B cell (primary cell): Measurements from ENCODE around the gene PARG. TPM values are rescaled to one million over a fixed set of nuclear protein-coding genes. Genes with fewer than 3 reads are reported as not detected.

Experiments
- ATAC-seq: fragments of 200-7000 bp; cut with Tn5 transposase; one replicate; pipeline ENCODE4 v1.10.0; 2021; ENCODE audit warnings: low read depth, mild to moderate bottlenecking, moderate number of reproducible peaks, moderate library complexity
- CTCF ChIA-PET: fragments of 350-600 bp; sonication (Branson Sonifier 250); formaldehyde crosslinking; loops from one replicate; lab custom pipeline; 2021; ENCODE audit warnings: antibody characterized with exemption, inconsistent platforms; lab: Charles Lee
- POLR2A ChIA-PET: fragments of 350-600 bp; sonication (Branson Sonifier 250); formaldehyde crosslinking; loops from one replicate; lab custom pipeline; 2021; ENCODE audit warnings: antibody characterized with exemption; lab: Charles Lee
- DNase-seq: peaks from one replicate; pipeline ENCODE4 v3.0.0; 2013
- H2AFZ ChIP-seq: 2 replicates; pipeline ENCODE4 v1.6.1; 2012; ENCODE audit warnings: mild to moderate bottlenecking, low read depth, low read length; ENCODE audit not compliant: insufficient read depth, poor library complexity, severe bottlenecking
- H3K27ac ChIP-seq, 2 donors: 1 replicate in 1 of 2; 2 replicates in 1 of 2; pipeline ENCODE4 v1.5.1; 2012 to 2013; ENCODE audit warnings: low read length in 2 of 2, mild to moderate bottlenecking in 2 of 2, moderate library complexity in 1 of 2
- H3K27me3 ChIP-seq, 4 experiments: fragments of 200-600 bp in 1 of 4; sonication (generic) in 1 of 4; replicated peaks in 1 of 4; 1 replicate in 2 of 4; 2 replicates in 2 of 4; pipeline versions ENCODE4 v1.6.1 to v1.7.0; 2013 to 2016; ENCODE audit warnings: low read length in 3 of 4, mild to moderate bottlenecking in 2 of 4, mixed read lengths in 1 of 4, moderate library complexity in 1 of 4; ENCODE audit not compliant: insufficient read depth in 4 of 4, control insufficient read depth in 3 of 4; ENCODE audit errors: control extremely low read depth in 1 of 4
- H3K36me3 ChIP-seq, 2 experiments: replicated peaks in 1 of 2; 1 replicate in 1 of 2; 2 replicates in 1 of 2; pipeline versions ENCODE4 v1.6.1 to v1.7.1; 2013; ENCODE audit warnings: low read length in 1 of 2; ENCODE audit not compliant: insufficient read depth in 2 of 2, control insufficient read depth in 1 of 2; ENCODE audit errors: control extremely low read depth in 1 of 2, extremely low read depth in 1 of 2
- H3K4me1 ChIP-seq, 2 donors: fragments of 200-600 bp in 1 of 2; sonication (generic) in 1 of 2; 1 replicate in 1 of 2; 2 replicates in 1 of 2; pipeline versions ENCODE4 v1.5.1 to v1.6.1; 2013 to 2017; ENCODE audit warnings: low read length in 2 of 2; ENCODE audit not compliant: control insufficient read depth in 2 of 2, insufficient read depth in 2 of 2
- H3K4me2 ChIP-seq: replicated peaks from 2 replicates; pipeline ENCODE3; 2012; ENCODE audit warnings: mild to moderate bottlenecking, low read depth, low read length; ENCODE audit not compliant: poor library complexity, severe bottlenecking
- H3K4me3 ChIP-seq, 5 experiments: fragments of 200-600 bp in 1 of 5; sonication (generic) in 1 of 5; 1 replicate in 3 of 5; 2 replicates in 2 of 5; pipeline versions ENCODE4 v1.5.1 to v1.7.0; 2011 to 2016; ENCODE audit warnings: low read length in 4 of 5, mild to moderate bottlenecking in 4 of 5, low read depth in 2 of 5, control low read depth in 1 of 5, moderate library complexity in 1 of 5; ENCODE audit not compliant: insufficient read depth in 1 of 5; ENCODE audit errors: control extremely low read depth in 1 of 5, extremely low read depth in 1 of 5
- H3K79me2 ChIP-seq: fragments of 200-600 bp; sonication (generic); one replicate; pipeline ENCODE4 v1.6.0; 2016; ENCODE audit warnings: low read length; ENCODE audit not compliant: control insufficient read depth, insufficient read depth
- H3K9ac ChIP-seq: fragments of 200-600 bp; sonication (generic); 2 replicates; pipeline ENCODE4 v1.6.1; 2017; ENCODE audit warnings: mild to moderate bottlenecking, low read length, moderate library complexity
- H3K9me3 ChIP-seq, 3 donors: one replicate each; pipeline versions ENCODE4 v1.6.1 to v1.7.1; 2013; ENCODE audit warnings: low read length in 2 of 3; ENCODE audit not compliant: control insufficient read depth in 2 of 3, insufficient read depth in 1 of 3; ENCODE audit errors: control extremely low read depth in 1 of 3
- H4K20me1 ChIP-seq: 2 replicates; pipeline ENCODE4 v1.6.0; 2012; ENCODE audit warnings: mild to moderate bottlenecking, low read length; ENCODE audit not compliant: insufficient read depth, control insufficient read depth, poor library complexity, severe bottlenecking
- H3K27ac Mint-ChIP-seq: one replicate; pipeline ENCODE4 v1.8.0; 2021; ENCODE audit warnings: mixed read lengths
- H3K27me3 Mint-ChIP-seq: one replicate; pipeline ENCODE4 v1.8.0; 2021; ENCODE audit warnings: mixed read lengths
- H3K4me1 Mint-ChIP-seq: one replicate; pipeline ENCODE4 v1.8.0; 2021; ENCODE audit warnings: mixed read lengths
- H3K4me3 Mint-ChIP-seq: one replicate; pipeline ENCODE4 v1.8.0; 2021; ENCODE audit warnings: mixed read lengths
- H3K9me3 Mint-ChIP-seq: one replicate; pipeline ENCODE4 v1.8.0; 2022; ENCODE audit warnings: mixed read lengths; ENCODE audit not compliant: insufficient read depth
- EZH2 ChIP-seq: IDR thresholded peaks from 2 replicates; pipeline ENCODE4 v1.6.1; 2012; ENCODE audit warnings: borderline replicate concordance, low read depth, mild to moderate bottlenecking, moderate library complexity, low read length; ENCODE audit not compliant: insufficient read depth, poor library complexity, severe bottlenecking
- WGBS: methylation state at CpG from one replicate; pipeline ENCODE4 v1.1.5; 2013; ENCODE audit warnings: missing lambda C conversion rate; ENCODE audit not compliant: insufficient coverage; 5-methylcytosine and 5-hydroxymethylcytosine counted together
- intact Hi-C: fragments of 100-400 bp; cut with micrococcal nuclease; formaldehyde crosslinking; loops from one replicate; pipeline ENCODE4 v1.10.0; 2022
- polyA plus RNA-seq: library from polyadenylated mRNA; depleted of rRNA; stranded (reverse); fragments of >200 nt; gene quantifications from 2 replicates; pipeline ENCODE4 v1.2.3, GENCODE V29; 2012
- total RNA-seq, 2 donors: library from RNA; stranded (reverse); fragments of 120-200 nt in 1 of 2; gene quantifications; 1 replicate in 1 of 2; 2 replicates in 1 of 2; pipeline versions ENCODE4 v1.2.3 to v1.2.4, GENCODE V29; 2013 to 2022
- TF ChIP-seq, protein P1 (sequence below): fragments of 200-600 bp; IDR thresholded peaks from one replicate; pipeline ENCODE4 v1.8.0; 2022; ENCODE audit warnings: antibody characterized with exemption, mild to moderate bottlenecking

The PARG gene
- total and polyA plus RNA-seq, 2 donors (not counting 1 experiment from before 2014, with no cell fraction given), result 8.5 to 47.9 TPM

DNA sequence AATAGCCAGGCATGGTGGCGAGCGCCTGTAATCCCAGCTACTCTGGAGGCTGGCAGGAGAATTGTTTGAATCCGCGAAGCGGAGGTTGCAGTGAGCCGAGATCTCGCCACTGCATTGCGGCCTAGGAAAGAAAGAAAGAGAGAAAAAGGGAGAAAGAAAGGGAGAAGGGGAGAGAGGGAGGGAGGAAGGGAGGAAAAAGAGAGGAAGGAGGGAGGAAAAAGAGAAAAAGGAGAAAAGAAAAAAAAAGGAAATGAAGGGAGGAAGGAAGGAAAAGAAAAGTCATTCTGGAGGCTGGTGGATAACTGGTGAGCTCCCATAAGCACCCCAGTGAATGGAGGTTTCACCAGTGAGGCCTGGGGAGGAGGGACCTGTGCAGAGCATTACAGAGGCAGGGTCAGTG is 172.1 kb downstream of the PARG start:
- Histone ChIP-seq H4K20me1 (no peaks in the 10 kb centered on the region), H3K4me1 (no peaks in the 10 kb centered on the region), H3K9me3 (peaks cover 0 to 11% (median 3%) of the 10 kb centered on the region in 3 donors), H3K27ac (no peak overlapping the region), H3K4me2 (no peak overlapping the region), H3K4me3 (no peak overlapping the region), H2AFZ (no peak overlapping the region), H3K36me3 (no peaks in the 10 kb centered on the region), H3K27me3 (peaks cover 0 to 21% (median 9%) of the 10 kb centered on the region in 4 experiments), H3K9ac (no peak overlapping the region), H3K79me2 (no peaks in the 10 kb centered on the region)
- H3K9me3 Mint-ChIP-seq, result no peaks in the 10 kb centered on the region
- H3K27ac Mint-ChIP-seq, result no peak overlapping the region
- intact Hi-C loops, result no loop called here
- DNase-seq (no peak), ATAC-seq (no peak)
- ChIA-PET CTCF (no interaction called here), POLR2A (no interaction called here)
- WGBS, result 95% methylated on average over 8 of the region's 8 CpGs
- no peak overlapping the region for H3K4me3 Mint-ChIP-seq
- TF ChIP-seq, protein P1, sequence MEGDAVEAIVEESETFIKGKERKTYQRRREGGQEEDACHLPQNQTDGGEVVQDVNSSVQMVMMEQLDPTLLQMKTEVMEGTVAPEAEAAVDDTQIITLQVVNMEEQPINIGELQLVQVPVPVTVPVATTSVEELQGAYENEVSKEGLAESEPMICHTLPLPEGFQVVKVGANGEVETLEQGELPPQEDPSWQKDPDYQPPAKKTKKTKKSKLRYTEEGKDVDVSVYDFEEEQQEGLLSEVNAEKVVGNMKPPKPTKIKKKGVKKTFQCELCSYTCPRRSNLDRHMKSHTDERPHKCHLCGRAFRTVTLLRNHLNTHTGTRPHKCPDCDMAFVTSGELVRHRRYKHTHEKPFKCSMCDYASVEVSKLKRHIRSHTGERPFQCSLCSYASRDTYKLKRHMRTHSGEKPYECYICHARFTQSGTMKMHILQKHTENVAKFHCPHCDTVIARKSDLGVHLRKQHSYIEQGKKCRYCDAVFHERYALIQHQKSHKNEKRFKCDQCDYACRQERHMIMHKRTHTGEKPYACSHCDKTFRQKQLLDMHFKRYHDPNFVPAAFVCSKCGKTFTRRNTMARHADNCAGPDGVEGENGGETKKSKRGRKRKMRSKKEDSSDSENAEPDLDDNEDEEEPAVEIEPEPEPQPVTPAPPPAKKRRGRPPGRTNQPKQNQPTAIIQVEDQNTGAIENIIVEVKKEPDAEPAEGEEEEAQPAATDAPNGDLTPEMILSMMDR, result no peak
- no peak for TF ChIP-seq EZH2
- no peaks in the 10 kb centered on the region for H3K4me1 Mint-ChIP-seq
- H3K27me3 Mint-ChIP-seq, result peaks cover 48% of the 10 kb centered on the region

DNA sequence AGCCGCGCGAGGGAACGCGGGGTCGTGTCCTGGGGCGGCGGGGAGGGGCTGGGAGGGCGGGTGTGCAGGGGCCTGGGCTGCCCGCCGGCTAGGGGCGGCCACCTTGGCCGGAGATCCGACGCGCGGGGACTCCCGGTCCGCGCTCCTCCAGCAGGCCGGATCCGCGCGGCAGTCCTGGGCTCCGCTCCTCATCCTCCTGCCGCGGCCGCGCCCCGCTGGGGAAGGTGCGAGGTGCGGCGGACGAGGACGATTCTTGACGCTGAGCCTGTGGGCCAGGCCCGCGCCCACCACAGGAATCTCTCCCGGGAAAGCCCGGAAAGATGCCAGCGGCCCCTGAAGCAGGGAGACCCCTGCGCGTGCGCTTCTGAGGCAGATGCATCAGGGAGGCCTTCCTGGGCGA is 173.1 kb downstream of the PARG start:
- ChIA-PET POLR2A (no interaction called here), CTCF (no interaction called here)
- no peak for ATAC-seq
- H3K4me3 ChIP-seq, result no peak overlapping the region
- H3K4me2 ChIP-seq, result no peak overlapping the region
- Mint-ChIP-seq H3K9me3 (no peaks in the 10 kb centered on the region), H3K4me1 (no peaks in the 10 kb centered on the region), H3K27me3 (peaks cover 50% of the 10 kb centered on the region), H3K27ac (no peak overlapping the region), H3K4me3 (no peak overlapping the region)
- H3K27ac ChIP-seq, result no peak overlapping the region
- peaks cover 0 to 11% (median 3%) of the 10 kb centered on the region in 3 donors for H3K9me3 ChIP-seq
- no peaks in the 10 kb centered on the region for H3K4me1 ChIP-seq
- H3K27me3 ChIP-seq, result peaks cover 0 to 21% (median 9%) of the 10 kb centered on the region in 4 experiments
- TF ChIP-seq, protein P1, result no peak
- no peak for TF ChIP-seq EZH2
- no peak for DNase-seq
- H3K79me2 ChIP-seq, result no peaks in the 10 kb centered on the region
- no peak overlapping the region for H3K9ac ChIP-seq
- no peak overlapping the region for H2AFZ ChIP-seq
- WGBS, result 24% methylated on average over 45 of the region's 45 CpGs
- no peaks in the 10 kb centered on the region for H3K36me3 ChIP-seq
- intact Hi-C loops, result no loop called here
- H4K20me1 ChIP-seq, result no peaks in the 10 kb centered on the region
